GM12892 (cell line): Measurements from ENCODE around the gene NRG4.

Source experiments
- DNase-seq: peaks from one replicate; pipeline ENCODE4 v3.0.0; 2011; ENCODE audit not compliant: insufficient read length
- FAIRE-seq: peaks from 2 replicates; lab custom pipeline; 2011; peaks lifted over from hg19 to GRCh38; lab: Jason Lieb, UNC
- POLR2A ChIP-seq: IDR thresholded peaks from 2 replicates; pipeline ENCODE4 v1.6.1; 2011; ENCODE audit warnings: low read depth, low read length, control low read depth
- POLR2AphosphoS5 ChIP-seq: IDR thresholded peaks from 2 replicates; pipeline ENCODE4 v1.6.1; 2011; ENCODE audit warnings: low read depth, low read length, control low read depth
- TAF1 ChIP-seq: IDR thresholded peaks from 2 replicates; pipeline ENCODE4 v1.6.1; 2011; ENCODE audit warnings: low read depth, mild to moderate bottlenecking, control low read depth, low read length, borderline replicate concordance

NRG4 gene

DNA sequence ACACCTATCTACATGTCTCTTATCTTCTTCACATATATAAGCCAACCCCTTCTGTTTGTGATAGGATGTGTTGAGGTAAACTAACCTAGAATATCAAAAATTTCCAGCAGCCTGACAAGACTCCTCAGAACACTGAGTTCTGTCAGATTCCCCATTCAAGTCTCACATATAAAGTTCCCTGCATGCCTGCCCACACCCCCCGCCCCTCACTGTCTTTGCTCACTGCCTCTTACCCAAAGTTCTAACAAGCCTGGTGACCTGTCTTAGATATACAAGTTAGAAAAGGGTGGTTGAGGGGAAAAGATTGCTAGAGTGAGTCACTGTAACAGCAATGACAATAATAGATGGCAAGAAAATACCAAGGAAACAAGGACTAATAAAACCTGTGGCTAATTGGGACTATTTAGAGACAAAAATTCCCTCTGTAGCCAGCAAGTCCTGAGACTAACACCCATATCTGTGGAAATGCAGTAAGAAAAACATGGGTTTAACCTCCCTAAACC lies 68.5 kb downstream of the NRG4 start:
- TF ChIP-seq POLR2AphosphoS5 (no peak), TAF1 (no peak), POLR2A (no peak)
- DNase-seq (no peak), FAIRE-seq (no peak)

GRCh38 chr15:75943246-75943645 lies 69.0 kb downstream of the NRG4 start:
- TF ChIP-seq POLR2AphosphoS5 (no peak), TAF1 (no peak), POLR2A (no peak)
- FAIRE-seq: no peak

GRCh38 chr15:75942464-75942863 lies 69.8 kb downstream of the NRG4 start:
- FAIRE-seq (no peak), DNase-seq (no peak)
- TF ChIP-seq POLR2A (no peak), TAF1 (no peak)

More at GRCh38 chr15:75943246-75943645, 69.0 kb downstream of the NRG4 start:
- no peak for DNase-seq

GRCh38 chr15:75930866-75931265 lies 81.4 kb downstream of the NRG4 start:
- TF ChIP-seq POLR2A (no peak), TAF1 (no peak), POLR2AphosphoS5 (no peak)
- FAIRE-seq (no peak), DNase-seq (no peak)

DNA sequence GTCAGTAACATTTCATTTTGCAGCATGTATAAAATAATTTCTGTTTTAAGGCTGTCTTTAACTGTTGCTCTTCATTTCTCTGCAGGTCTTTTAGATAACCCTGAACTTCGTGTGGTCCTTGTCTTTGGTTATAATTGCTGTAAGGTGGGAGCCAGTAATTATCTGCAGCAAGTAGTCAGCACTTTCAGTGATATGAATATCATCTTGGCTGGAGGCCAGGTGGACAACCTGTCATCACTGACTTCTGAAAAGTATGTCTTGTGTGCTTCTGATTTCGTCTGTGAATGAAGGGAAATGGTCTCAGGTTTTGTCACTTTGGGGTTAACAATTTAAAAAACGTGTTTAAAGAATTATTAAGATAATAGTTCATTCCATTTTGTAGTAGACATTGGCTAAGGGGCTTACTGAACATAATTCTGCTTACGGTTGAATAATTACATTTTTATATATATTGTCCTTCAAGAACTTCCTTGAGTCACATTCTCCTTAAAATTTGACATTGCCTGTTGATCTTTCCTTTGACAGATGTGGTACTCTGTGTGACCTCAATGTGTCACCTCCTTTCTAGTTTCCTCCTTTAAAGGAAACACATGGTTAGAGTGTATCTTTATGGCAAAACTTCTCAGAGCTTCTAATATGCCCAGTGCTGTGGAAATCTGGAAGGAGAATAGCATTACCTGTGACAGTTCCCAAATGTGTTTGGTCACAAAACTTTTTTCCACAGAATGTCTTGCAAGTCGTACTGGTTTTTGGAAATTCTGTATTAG lies 82.2 kb downstream of the NRG4 start:
- no peak for TF ChIP-seq POLR2A
- no peak for TF ChIP-seq POLR2AphosphoS5
- no peak for TF ChIP-seq TAF1
- DNase-seq (no peak), FAIRE-seq (no peak)

DNA sequence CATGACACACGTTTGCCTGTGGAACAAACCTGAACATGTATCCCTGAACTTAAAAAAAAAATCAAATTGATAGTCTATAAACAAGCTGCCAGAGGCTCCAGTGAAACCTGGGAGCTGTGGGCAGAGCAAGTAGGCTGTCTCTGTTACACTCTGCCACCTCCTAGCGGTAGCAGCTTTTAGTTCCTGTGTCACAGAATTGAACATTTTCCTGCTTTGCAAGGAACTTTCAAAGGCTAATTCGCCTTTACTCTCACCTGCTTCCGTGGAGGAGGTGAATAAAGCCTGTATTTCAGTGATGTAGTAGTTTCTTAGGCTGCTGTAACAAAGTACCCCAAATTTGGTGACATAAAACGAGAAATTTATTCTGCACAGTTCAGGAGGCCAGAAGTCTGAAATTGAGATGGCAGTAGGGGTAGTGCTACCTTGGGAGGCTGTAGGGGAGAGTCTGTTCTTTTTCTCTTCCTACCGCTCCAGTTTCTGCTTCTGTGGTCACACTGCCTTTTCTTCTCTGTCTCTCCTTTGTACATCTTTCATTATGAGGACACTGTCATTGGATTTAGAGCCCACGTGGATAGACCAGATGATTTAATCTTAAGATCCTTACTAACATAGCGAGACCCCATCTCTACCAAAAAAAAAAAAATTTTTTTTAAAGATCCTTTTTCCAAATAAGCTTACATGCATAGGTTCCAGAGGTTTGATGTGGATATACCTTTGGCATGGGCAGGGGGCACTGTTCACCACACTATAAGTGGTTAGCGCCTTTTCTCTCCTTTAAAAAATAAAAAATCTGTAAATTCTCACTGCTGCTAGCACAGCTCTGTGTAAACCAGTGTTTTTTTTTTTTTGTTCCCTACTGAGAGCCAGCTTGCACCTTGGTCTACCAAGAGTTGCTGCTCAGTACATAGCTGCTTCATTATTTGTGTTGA lies 83.3 kb downstream of the NRG4 start:
- FAIRE-seq (peak; percentile 85), DNase-seq (no peak)
- no peak for TF ChIP-seq TAF1
- no peak for TF ChIP-seq POLR2A
- no peak for TF ChIP-seq POLR2AphosphoS5

DNA sequence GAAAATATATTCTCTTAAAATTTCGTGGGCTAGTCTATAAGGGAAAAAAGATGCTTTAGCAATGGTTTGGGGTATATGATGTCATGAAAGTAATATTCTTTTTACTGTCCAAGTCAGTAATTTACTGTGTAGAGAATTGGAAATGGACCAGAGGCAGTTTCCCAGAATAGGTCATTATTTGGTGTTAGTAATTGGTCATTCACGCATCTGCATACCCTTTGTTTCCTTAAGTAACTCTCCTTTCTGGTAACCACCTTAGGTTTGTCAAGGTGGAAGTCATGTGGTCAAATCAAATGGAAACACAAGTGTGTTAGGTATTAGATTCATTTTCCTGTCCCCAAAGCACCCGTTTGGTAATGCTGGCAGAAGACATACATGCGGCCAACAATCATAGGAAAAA lies 84.6 kb downstream of the NRG4 start:
- FAIRE-seq: no peak
- TF ChIP-seq POLR2A (no peak), POLR2AphosphoS5 (no peak), TAF1 (no peak)

GRCh38 chr15:75926931-75927330 lies 85.3 kb downstream of the NRG4 start:
- DNase-seq (no peak), FAIRE-seq (no peak)
- TF ChIP-seq POLR2AphosphoS5: no peak
- TF ChIP-seq TAF1: no peak

More for the DNA sequence above, 84.6 kb downstream of the NRG4 start:
- DNase-seq: no peak

DNA sequence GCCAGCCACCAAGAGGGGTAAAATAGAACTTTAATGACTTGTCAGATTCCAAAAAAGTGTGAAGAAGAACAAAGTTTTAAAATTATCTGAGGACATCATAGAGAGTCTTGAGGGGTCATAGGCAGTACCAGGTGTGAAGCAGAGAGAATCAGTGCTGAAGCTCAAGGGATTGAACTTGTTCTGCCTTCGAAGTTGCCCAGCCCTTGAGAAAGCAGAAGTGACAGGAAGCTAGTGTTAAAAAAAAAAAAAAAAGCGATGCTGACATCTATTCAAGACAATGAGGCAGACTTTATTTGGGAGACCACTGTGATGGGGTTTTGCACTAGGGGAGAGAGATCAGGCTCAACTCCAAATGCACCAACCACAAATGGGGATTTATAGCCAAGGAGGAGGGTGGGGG lies 86.8 kb downstream of the NRG4 start:
- TF ChIP-seq POLR2A: no peak
- TF ChIP-seq POLR2AphosphoS5: no peak
- DNase-seq (no peak), FAIRE-seq (no peak)

GRCh38 chr15:75924576-75924975 lies 87.6 kb downstream of the NRG4 start:
- DNase-seq (no peak), FAIRE-seq (no peak)
- TF ChIP-seq TAF1 (no peak), POLR2A (no peak), POLR2AphosphoS5 (no peak)

GRCh38 chr15:75923756-75924155 lies 88.5 kb downstream of the NRG4 start:
- no peak for DNase-seq
- FAIRE-seq: no peak
- no peak for TF ChIP-seq POLR2AphosphoS5
- no peak for TF ChIP-seq TAF1
- no peak for TF ChIP-seq POLR2A
